Right lung (tissue), 5 donors: ENCODE measurements around the gene CASKIN2. TPM values are rescaled to one million over a fixed set of nuclear protein-coding genes. Genes with fewer than 3 reads are reported as not detected.
A peak's percentile ranks its signal among the peaks of the same experiment; 100 is the strongest.
"Not testable (repeated sequence)": the region's sequence is repeated elsewhere in the genome, so short reads cannot be mapped to it uniquely, and the experiment has no call there.

Experiments used
- DNase-seq, 2 donors: peaks; one replicate each; pipeline ENCODE4 v3.0.0-alpha.2; 2013
- polyA plus RNA-seq, 5 donors: library from polyadenylated mRNA; unstranded; fragments of 120-200 nt; gene quantifications; one replicate each; pipeline versions ENCODE4 v1.2.1 to v1.2.3, GENCODE V29; 2013; ENCODE audit warnings: inconsistent platforms in 1 of 5, low replicate concordance in 1 of 5; ENCODE audit not compliant: insufficient read length in 5 of 5, insufficient read depth in 1 of 5

The CASKIN2 gene
- polyA plus RNA-seq, 5 donors: 17.9 to 32.6 (median 23.9) TPM

GRCh38 chr17:75492555-75493168 lies 22.7 kb downstream of the CASKIN2 start:
- DNase-seq: no peak

DNA sequence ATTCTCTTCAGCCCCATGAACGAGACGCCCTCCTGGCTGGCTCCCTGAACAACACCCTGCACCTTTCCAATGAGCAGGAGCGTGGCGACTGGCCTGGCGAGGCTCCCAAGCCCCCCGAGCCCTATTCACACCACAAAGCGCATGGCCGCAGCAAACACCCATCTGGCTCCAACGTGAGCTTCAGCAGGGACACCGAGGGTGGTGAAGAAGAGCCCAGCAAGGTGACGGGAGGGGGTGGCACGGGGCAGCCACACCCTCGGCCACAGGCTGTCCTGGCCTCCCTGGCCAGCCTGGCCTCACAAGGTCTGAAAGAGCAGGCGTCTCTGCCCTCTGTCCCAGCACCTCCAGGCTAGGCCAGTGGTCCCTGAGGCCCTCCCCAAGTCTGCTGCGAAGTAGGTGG lies 23.7 kb downstream of the CASKIN2 start:
- no peak for DNase-seq

GRCh38 chr17:75490953-75491649 lies 24.2 kb downstream of the CASKIN2 start:
- DNase-seq: no peak

GRCh38 chr17:75490173-75490743 lies 25.1 kb downstream of the CASKIN2 start:
- DNase-seq: no peak

- no peak for DNase-seq
Observed at GRCh38 chr17:75489511-75489955, 25.8 kb downstream of the CASKIN2 start.

DNA sequence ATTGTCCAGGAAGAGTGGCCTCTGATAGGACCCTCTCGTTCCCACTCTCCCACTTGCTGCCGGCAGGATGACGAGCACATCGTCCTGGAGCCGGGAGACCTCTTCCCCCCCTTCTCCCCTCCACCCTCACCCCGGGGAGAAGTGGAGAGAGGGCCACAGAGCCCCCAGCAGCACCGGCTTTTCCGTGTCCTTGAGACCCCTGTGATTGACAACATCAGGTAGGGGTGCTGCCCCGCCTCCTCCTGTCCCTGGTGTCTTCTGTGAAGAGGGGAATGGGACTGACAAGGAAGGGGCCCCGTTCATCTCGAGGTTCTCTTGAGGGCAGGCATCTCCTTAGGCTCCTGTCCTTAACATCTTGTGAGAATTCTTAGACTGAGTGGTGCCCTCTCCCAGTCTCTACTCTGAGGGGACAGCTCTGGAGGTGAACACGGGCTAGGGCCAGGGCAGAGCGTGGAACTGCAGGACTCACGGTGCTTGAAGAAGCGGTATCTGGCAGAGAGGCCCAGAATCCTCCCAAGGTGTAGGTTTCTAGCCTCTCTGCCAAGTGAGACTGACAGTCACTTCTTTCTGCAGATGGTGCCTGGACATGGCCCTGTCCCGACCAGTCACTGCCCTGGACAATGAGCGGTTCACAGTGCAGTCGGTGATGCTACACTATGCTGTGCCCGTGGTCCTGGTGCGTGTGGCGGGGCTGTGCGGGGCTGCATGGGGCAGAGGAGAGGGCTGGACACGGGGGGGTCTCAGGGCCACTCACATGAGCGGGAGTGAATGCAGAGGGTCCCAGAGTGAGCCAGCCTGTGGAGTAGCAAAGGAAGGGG lies 26.4 kb downstream of the CASKIN2 start:
- DNase-seq: no peak

- DNase-seq: no peak
Observed at GRCh38 chr17:75487351-75488070, 27.8 kb downstream of the CASKIN2 start.

DNA sequence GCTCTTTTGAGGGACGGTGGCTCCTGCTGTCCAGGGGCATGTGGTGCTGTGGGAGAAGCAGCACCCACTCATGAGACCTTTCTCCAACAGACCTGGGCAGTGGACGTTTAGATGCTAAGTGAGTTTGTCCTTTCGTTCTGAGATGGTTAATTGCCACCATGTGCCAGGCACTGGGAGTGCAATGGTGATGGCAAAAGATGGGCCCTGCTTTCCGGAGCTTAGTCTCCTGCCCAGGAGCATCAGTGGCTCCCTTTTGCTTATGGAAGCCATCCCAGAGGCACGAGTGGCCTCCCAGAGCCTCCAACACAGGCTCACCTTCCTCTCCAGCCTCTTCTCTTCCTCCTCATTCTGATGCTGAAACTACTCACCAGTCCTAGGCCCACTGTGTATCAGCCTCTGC lies 28.4 kb downstream of the CASKIN2 start:
- DNase-seq: no peak

- DNase-seq: no peak
Observed at GRCh38 chr17:75486151-75486550, 29.2 kb downstream of the CASKIN2 start.

- no peak for DNase-seq
Observed at GRCh38 chr17:75485688-75486087, 29.6 kb downstream of the CASKIN2 start.

- DNase-seq: no peak
Observed at GRCh38 chr17:75482098-75482942, 33.0 kb downstream of the CASKIN2 start.

DNA sequence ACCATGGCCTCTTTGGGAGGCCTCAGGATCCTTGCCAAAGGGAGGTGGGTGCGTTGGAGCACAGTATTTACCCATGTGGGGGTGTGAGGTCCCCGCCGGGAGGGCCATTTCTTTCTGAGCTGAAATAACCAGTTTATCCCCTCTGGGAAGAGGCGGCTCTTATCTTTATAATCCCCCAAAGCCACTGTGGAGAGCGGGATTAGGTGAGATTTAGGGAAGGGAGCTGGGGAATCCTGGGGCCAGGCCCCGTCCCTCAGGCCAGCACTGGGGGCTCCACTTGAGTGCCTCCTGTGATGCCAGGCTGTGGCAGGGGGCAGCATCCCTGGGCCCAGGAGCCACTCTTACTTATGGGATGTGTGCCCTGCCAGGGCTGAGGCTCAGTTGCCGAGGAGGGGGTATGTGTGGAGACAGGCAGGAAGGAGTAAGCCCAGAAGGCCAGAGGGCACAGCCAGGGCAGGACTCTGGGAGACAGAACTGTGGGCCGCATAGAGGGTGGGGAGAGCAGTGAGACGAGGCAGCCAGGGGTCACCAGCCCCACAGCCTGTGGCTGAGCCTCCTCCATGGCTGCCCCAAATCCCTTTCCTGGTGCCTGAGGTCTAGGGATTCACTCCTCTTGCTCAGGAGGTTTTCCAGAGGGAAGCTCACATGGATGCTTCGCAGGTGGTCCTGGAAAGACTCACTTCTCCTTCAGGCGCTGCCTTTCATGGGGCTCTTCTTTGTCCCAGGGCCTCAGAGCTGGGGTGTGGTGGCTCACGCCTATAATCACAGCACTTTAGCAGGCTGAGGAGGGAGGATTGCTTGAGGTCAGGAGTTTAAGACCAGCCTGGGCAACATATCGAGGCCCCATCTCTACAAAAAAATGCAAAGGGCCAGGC lies 33.9 kb downstream of the CASKIN2 start:
- DNase-seq: no peak

- DNase-seq: no peak
Observed at GRCh38 chr17:75480281-75480680, 35.1 kb downstream of the CASKIN2 start.

- DNase-seq: no peak
Observed at GRCh38 chr17:75478508-75478907, 36.8 kb downstream of the CASKIN2 start.

DNA sequence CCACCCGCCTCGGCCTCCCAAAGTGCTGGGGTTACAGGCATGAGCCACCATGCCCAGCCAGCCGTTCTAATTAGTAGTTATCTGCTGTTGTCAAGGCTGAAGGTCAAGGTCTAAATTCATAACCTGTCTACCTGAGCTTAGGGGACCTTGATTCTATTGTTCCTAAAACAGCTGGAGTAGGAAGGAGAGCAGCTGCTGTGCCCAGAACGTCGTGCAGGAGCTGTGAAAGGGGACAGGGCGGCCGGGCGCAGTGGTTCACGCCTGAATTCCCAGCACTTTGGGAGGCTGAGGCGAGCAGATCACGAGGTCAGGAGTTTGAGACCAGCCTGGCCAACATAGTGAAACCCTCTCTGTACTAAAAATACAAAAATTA lies 37.9 kb downstream of the CASKIN2 start:
- DNase-seq: not testable (repeated sequence)

- no peak for DNase-seq
Observed at GRCh38 chr17:75476752-75477489, 38.4 kb downstream of the CASKIN2 start.

DNA sequence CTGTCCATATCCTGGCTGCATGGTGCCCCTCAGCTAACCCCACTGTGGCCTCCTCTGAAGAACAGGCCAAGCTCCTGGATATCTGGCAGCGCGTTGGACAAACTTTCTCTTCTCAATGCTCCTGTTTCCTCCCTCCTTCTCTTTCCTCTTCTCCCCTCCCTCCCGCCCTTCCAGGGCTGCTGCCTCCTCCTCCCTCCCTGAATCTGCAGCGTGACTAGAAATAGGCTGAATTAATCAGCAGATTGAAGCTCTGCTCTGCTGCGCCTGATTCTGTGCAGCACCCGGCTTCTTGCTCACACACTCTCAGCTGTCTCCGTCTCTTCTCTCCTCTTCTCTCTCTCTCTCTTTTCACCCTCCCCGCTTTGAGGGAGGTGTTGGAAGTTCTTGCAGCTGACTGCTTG lies 39.1 kb downstream of the CASKIN2 start:
- peak in 1 of 2 donors; percentile 28 for DNase-seq

DNA sequence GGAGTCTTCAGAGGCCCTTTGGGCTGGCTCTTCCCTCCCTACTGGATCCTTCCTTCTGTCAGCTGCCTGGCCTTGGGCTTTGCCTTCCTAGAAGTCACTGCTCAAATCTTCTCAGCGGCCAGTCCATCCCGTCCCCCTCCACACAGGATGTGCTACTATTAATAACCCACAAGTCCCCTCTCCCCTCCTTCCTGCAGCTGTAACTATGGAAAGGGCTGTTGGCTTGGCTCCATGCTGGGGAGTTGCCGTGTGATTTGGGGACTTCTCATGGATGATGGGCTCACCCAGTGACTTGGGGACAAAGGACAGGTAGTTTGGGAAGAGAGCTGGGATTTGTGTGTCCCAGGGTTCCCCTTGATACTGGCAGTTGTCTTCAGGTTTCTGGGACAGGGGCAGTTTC lies 39.5 kb downstream of the CASKIN2 start:
- peak; percentile 49 to 55 for DNase-seq
